ENCODE measurements around the gene TAS1R2. TPM values are rescaled to one million over a fixed set of nuclear protein-coding genes. Genes with fewer than 3 reads are reported as not detected.

TAS1R2 gene
- total and polyA plus RNA-seq, 9 of the 15 experiments (the other 6 are each of a cell fraction or from before 2014, with no cell fraction given) = not detected

DNA sequence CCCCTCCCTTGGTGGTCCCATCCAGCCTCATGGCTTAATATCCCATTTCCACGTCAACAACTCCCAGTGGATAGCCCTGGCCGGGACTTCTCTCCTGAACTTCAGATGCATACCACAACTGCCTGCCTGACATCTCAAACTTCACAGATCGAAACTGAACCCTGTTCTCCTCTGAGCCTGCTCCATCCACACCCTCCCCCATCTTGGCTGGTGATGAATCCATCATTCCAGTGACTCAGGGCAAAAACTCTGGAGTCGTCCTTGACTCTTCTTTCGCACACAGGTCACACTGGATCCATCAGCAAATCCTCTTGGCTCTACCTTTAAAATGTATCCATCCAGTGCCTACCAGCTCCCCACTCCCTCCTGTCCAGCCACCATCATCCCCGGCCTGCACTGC is 3.9 kb downstream of the TAS1R2 start:
- ChIA-PET CTCF (ENCODE audit: low intra/inter-chr PET ratio) (no interaction called here), POLR2A (no interaction called here)
- TF ChIP-seq CC2D1A (IDR thresholded peaks at IDR 0.05) (no peak), NFE2L1 (tag; IDR thresholded peaks at IDR 0.05; ENCODE audit: borderline replicate concordance, low read depth) (no peak), ASH1L (IDR thresholded peaks at IDR 0.05; ENCODE audit: borderline replicate concordance, low read depth, partially characterized antibody) (no peak), RAD21 (CRISPR knock-in tag; conservative IDR thresholded peaks at IDR 0.05 in 1 of 2, IDR thresholded peaks at IDR 0.05 in 1 of 2) (no peak), ZNF197 (CRISPR knock-in tag; IDR thresholded peaks at IDR 0.05; ENCODE audit: low read depth) (no peak), ZNF175 (CRISPR knock-in tag; IDR thresholded peaks at IDR 0.05; ENCODE audit: low read depth) (no peak), NCOA1 (IDR thresholded peaks at IDR 0.05; ENCODE audit: low read depth) (no peak), DMBX1 (CRISPR knock-in tag; IDR thresholded peaks at IDR 0.05; ENCODE audit: borderline replicate concordance) (no peak), RNF2 (IDR thresholded peaks at IDR 0.05) (no peak)
- TF ChIP-seq, protein P1, sequence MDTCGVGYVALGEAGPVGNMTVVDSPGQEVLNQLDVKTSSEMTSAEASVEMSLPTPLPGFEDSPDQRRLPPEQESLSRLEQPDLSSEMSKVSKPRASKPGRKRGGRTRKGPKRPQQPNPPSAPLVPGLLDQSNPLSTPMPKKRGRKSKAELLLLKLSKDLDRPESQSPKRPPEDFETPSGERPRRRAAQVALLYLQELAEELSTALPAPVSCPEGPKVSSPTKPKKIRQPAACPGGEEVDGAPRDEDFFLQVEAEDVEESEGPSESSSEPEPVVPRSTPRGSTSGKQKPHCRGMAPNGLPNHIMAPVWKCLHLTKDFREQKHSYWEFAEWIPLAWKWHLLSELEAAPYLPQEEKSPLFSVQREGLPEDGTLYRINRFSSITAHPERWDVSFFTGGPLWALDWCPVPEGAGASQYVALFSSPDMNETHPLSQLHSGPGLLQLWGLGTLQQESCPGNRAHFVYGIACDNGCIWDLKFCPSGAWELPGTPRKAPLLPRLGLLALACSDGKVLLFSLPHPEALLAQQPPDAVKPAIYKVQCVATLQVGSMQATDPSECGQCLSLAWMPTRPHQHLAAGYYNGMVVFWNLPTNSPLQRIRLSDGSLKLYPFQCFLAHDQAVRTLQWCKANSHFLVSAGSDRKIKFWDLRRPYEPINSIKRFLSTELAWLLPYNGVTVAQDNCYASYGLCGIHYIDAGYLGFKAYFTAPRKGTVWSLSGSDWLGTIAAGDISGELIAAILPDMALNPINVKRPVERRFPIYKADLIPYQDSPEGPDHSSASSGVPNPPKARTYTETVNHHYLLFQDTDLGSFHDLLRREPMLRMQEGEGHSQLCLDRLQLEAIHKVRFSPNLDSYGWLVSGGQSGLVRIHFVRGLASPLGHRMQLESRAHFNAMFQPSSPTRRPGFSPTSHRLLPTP (IDR thresholded peaks at IDR 0.05; ENCODE audit: borderline replicate concordance, extremely low read depth, insufficient read length) = no peak
- H3K9me3 ChIP-seq (replicated peaks; ENCODE audit: control insufficient read depth, insufficient read depth, low read depth, low read length) = no peaks in the 10 kb centered on the region
- H2AFZ ChIP-seq (ENCODE audit: low read depth, low read length) = no peak overlapping the region
- H3K27ac ChIP-seq (ENCODE audit: extremely low read depth, low read depth, low read length) = no peak overlapping the region
- no peaks in the 10 kb centered on the region for H3K36me3 ChIP-seq (ENCODE audit: control insufficient read depth, insufficient read depth, low read length)
- in situ Hi-C loops (cut with MboI) (no loop called here), intact Hi-C loops (cut with micrococcal nuclease) (no loop called here)
- peaks cover 21 to 42% of the 10 kb centered on the region in 2 experiments; a peak in 4 of 5 replicates for H3K27me3 ChIP-seq (ENCODE audit: control insufficient read depth in 2 of 2, insufficient read depth in 2 of 2, low read length in 2 of 2)
- WGBS (ENCODE audit: insufficient coverage, low coverage, missing lambda C conversion rate) = 5% methylated on average over 6 of the region's 6 CpGs
- no peaks in the 10 kb centered on the region for H3K79me2 ChIP-seq (ENCODE audit: control insufficient read depth, insufficient read depth, low read length)
- peaks cover 2 to 10% of the 10 kb centered on the region in 2 experiments; a peak in 2 of 5 replicates for H3K4me1 ChIP-seq (replicated peaks in 1 of 2; ENCODE audit: control insufficient read depth in 2 of 2, insufficient read depth in 2 of 2, low read length in 2 of 2)
- no TSS peak for BruUV-seq (replicated peaks)
- DNase-seq (ENCODE audit: extremely low read depth in 1 of 4, low spot score in 3 of 4) (no peak), FAIRE-seq (no peak), ATAC-seq (no peak)
- H4K20me1 ChIP-seq (replicated peaks; ENCODE audit: control insufficient read depth, insufficient read depth, low read length) = no peaks in the 10 kb centered on the region; the same call in none of the 2 replicates
- H3K4me2 ChIP-seq (ENCODE audit: insufficient read depth, low read length) = no peak overlapping the region
- no peaks in the 10 kb centered on the region for H3K9me1 ChIP-seq (ENCODE audit: control insufficient read depth, insufficient read depth, low read length)
- no peak overlapping the region for H3K9ac ChIP-seq (ENCODE audit: insufficient read depth in 1 of 2, low read depth in 2 of 2, low read length in 2 of 2)
- H3K4me3 ChIP-seq = no peak overlapping the region
